ENCODE measurements around the gene TUT4. TPM values are rescaled to one million over a fixed set of nuclear protein-coding genes. Genes with fewer than 3 reads are reported as not detected.

TUT4 gene
- total and polyA plus RNA-seq, 2 of the 4 experiments (the other 2 are of a cell fraction): 10.9 to 40.0 TPM

DNA sequence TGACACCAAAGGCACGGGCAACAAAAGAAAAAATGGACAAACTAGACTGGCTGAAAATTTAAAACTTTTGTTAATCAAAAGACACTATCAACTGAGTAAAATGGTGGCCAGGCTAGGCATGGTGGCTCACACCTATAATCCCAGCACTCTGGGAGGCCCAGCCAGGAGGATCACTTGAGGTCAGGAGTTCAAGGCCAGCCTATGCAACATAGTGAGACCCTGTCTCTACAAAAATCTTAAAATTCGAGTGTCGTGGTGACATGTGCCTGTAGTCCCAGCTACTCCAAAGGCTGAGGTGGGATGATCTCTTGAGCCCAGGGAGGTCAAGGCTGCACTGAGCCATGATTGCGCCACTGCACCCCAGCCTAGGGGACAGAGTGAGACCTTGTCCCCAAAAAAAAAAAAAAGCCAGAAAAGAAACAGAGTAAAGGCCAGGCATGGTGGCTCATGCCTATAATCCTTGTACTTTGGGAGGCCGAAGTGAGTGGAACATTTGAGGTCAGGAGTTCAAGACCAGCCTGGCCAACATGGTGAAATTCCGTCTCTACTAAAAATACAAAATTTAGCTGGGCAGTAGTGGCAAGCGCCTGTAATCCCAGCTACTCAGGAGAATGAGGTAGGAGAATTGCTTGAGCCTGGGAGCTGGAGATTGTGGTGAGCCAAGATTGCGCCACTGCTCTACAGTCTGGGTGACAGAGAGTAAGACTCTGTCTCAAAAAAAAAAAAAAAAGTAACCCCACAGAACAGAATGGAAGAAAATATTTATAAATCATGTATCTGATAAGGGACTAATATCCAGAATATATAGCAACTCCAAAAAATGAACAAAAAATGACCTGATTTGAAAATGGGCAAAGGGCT lies 8.0 kb downstream of the TUT4 start:
- Histone ChIP-seq H3K4me2 (ENCODE audit: low read depth, low read length) (no peak overlapping the region), H3K4me1 (ENCODE audit: control insufficient read depth, insufficient read depth, low read length) (no peaks in the 10 kb centered on the region), H3K14ac (replicated peaks; ENCODE audit: low read depth, low read length) (no peak overlapping the region), H2AK9ac (replicated peaks; ENCODE audit: low read depth, low read length, poor library complexity) (no peak overlapping the region), H4K8ac (ENCODE audit: low read depth in 2 of 2, low read length in 2 of 2) (no peak overlapping the region), H4K91ac (ENCODE audit: insufficient read depth, low read depth, low read length) (no peak overlapping the region), H3K9ac (ENCODE audit: low read depth, low read length) (no peak overlapping the region), H3K9me3 (ENCODE audit: control insufficient read depth, insufficient read depth, low read length) (peaks cover 10% of the 10 kb centered on the region), H2AK5ac (ENCODE audit: low read depth, low read length) (no peak overlapping the region), H3K9me1 (ENCODE audit: insufficient read depth, low read length) (no peaks in the 10 kb centered on the region), H3K23ac (ENCODE audit: low read depth, low read length) (no peak overlapping the region), H3K27me3 (ENCODE audit: control insufficient read depth, insufficient read depth, low read length) (no peaks in the 10 kb centered on the region), H2BK15ac (ENCODE audit: low read depth, low read length) (no peak overlapping the region), H3K4ac (ENCODE audit: low read depth, low read length) (no peak overlapping the region), H3K18ac (ENCODE audit: low read depth, low read length) (no peak overlapping the region), H3K79me1 (ENCODE audit: low read depth in 1 of 2, low read length in 2 of 2) (peaks cover 22 to 66% of the 10 kb centered on the region in 2 experiments), H4K5ac (ENCODE audit: low read depth, low read length) (no peak overlapping the region), H2BK5ac (ENCODE audit: low read depth, low read length, poor library complexity, severe bottlenecking) (no peak overlapping the region), H2BK20ac (ENCODE audit: low read depth, low read length) (no peak overlapping the region), H3K36me3 (ENCODE audit: control insufficient read depth, insufficient read depth, low read length) (peaks cover 3% of the 10 kb centered on the region; the same call in 1 of the 2 replicates), H3K56ac (ENCODE audit: extremely low read depth, insufficient read depth, low read length) (no peak overlapping the region), H2AFZ (replicated peaks; ENCODE audit: low read length, poor library complexity) (no peak overlapping the region), H4K20me1 (ENCODE audit: insufficient read depth, low read length) (peaks cover 41% of the 10 kb centered on the region), H3K27ac (ENCODE audit: insufficient read depth, low read length) (no peak overlapping the region), H3K4me3 (ENCODE audit: insufficient read depth, low read depth, low read length) (no peak overlapping the region), H2BK120ac (ENCODE audit: low read depth, low read length) (no peak overlapping the region)
- ChIA-PET POLR2A (ENCODE audit: unreplicated experiment) (no interaction called here), CTCF (no interaction called here)
- BruUV-seq (replicated peaks): no TSS peak
- in situ Hi-C loops (cut with MboI; ENCODE audit: low sequenced_read_pairs) (no loop called here), dilution Hi-C loops (cut with HindIII; ENCODE audit: low sequenced_read_pairs, unreplicated experiment) (no loop called here), intact Hi-C loops (cut with micrococcal nuclease) (no loop called here)
- no peak for DNase-seq
- 90% methylated on average over 1 of the region's 8 CpGs; no CpG with 5 or more reads in 1 of the 2 experiments for WGBS, 2 experiments (ENCODE audit: extremely low coverage in 2 of 2, insufficient read length in 1 of 2)
- ATAC-seq (ENCODE audit: low read depth): no peak
- TF ChIP-seq POLR2A (IDR thresholded peaks at IDR 0.05; ENCODE audit: low read depth, low read length) (no peak), SMC3 (IDR thresholded peaks at IDR 0.05; ENCODE audit: low read depth, low read length) (no peak), CHD1 (IDR thresholded peaks at IDR 0.05; ENCODE audit: low read depth, low read length) (no peak), RCOR1 (IDR thresholded peaks at IDR 0.05; ENCODE audit: insufficient replicate concordance, low read length) (no peak), NFE2L2 (IDR thresholded peaks at IDR 0.05; ENCODE audit: low read depth, low read length) (no peak), MAFK (IDR thresholded peaks at IDR 0.05; ENCODE audit: low read depth, low read length) (no peak), MAZ (IDR thresholded peaks at IDR 0.05; ENCODE audit: borderline replicate concordance, low read depth, low read length) (no peak), MXI1 (IDR thresholded peaks at IDR 0.05; ENCODE audit: borderline replicate concordance, low read depth, low read length) (no peak), RFX5 (IDR thresholded peaks at IDR 0.05; ENCODE audit: low read depth, low read length) (no peak), RAD21 (IDR thresholded peaks at IDR 0.05; ENCODE audit: low read length) (no peak), FOS (IDR thresholded peaks at IDR 0.05; ENCODE audit: low read depth, low read length) (no peak), BHLHE40 (IDR thresholded peaks at IDR 0.05; ENCODE audit: low read depth, low read length) (no peak)
- TF ChIP-seq, protein P1, sequence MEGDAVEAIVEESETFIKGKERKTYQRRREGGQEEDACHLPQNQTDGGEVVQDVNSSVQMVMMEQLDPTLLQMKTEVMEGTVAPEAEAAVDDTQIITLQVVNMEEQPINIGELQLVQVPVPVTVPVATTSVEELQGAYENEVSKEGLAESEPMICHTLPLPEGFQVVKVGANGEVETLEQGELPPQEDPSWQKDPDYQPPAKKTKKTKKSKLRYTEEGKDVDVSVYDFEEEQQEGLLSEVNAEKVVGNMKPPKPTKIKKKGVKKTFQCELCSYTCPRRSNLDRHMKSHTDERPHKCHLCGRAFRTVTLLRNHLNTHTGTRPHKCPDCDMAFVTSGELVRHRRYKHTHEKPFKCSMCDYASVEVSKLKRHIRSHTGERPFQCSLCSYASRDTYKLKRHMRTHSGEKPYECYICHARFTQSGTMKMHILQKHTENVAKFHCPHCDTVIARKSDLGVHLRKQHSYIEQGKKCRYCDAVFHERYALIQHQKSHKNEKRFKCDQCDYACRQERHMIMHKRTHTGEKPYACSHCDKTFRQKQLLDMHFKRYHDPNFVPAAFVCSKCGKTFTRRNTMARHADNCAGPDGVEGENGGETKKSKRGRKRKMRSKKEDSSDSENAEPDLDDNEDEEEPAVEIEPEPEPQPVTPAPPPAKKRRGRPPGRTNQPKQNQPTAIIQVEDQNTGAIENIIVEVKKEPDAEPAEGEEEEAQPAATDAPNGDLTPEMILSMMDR (conservative IDR thresholded peaks at IDR 0.05; ENCODE audit: low read depth, low read length): no peak
- TF ChIP-seq, protein P2, sequence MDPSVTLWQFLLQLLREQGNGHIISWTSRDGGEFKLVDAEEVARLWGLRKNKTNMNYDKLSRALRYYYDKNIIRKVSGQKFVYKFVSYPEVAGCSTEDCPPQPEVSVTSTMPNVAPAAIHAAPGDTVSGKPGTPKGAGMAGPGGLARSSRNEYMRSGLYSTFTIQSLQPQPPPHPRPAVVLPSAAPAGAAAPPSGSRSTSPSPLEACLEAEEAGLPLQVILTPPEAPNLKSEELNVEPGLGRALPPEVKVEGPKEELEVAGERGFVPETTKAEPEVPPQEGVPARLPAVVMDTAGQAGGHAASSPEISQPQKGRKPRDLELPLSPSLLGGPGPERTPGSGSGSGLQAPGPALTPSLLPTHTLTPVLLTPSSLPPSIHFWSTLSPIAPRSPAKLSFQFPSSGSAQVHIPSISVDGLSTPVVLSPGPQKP (IDR thresholded peaks at IDR 0.05; ENCODE audit: borderline replicate concordance, low read depth, low read length): no peak
- TF ChIP-seq, protein P3, sequence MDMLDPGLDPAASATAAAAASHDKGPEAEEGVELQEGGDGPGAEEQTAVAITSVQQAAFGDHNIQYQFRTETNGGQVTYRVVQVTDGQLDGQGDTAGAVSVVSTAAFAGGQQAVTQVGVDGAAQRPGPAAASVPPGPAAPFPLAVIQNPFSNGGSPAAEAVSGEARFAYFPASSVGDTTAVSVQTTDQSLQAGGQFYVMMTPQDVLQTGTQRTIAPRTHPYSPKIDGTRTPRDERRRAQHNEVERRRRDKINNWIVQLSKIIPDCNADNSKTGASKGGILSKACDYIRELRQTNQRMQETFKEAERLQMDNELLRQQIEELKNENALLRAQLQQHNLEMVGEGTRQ (IDR thresholded peaks at IDR 0.05; ENCODE audit: low read depth, low read length): no peak
